OCI-LY7 (cell line): Measurements from ENCODE around the gene APLP2.

Source experiments
- CTCF ChIP-seq: fragments of 200-600 bp; sonication (generic); conservative IDR thresholded peaks from 2 replicates; pipeline ENCODE4 v1.5.1; 2014; ENCODE audit warnings: mild to moderate bottlenecking, antibody characterized with exemption, low read length, moderate library complexity, mixed read lengths
- EZH2phosphoT487 ChIP-seq: fragments of 200-600 bp; sonication (generic); IDR thresholded peaks from 2 replicates; pipeline ENCODE4 v1.6.1; 2018; ENCODE audit warnings: low read depth, borderline replicate concordance, mild to moderate bottlenecking, mixed run types, antibody characterized with exemption, low read length, moderate library complexity, mixed read lengths

GRCh38 chr11:130031945-130032344 is 37.7 kb upstream of the APLP2 start:
- TF ChIP-seq CTCF (no peak), EZH2phosphoT487 (no peak)
